HCT116 (cell line): ENCODE measurements around the gene TNS3. TPM values are rescaled to one million over a fixed set of nuclear protein-coding genes. Genes with fewer than 3 reads are reported as not detected.

ENCODE experiments used
- ATAC-seq: fragments of 200-7000 bp; cut with Tn5 transposase; 2 replicates; pipeline ENCODE4 v1.9.1; 2020; ENCODE audit warnings: mild to moderate bottlenecking, moderate library complexity
- BruUV-seq: library from RNA; stranded (reverse); fragments of 400-500 nt; replicated peaks from 2 replicates; lab custom pipeline; 2021; lab: Mats Ljungman, UMichigan
- CTCF ChIA-PET: fragments of 300-600 bp; sonication (Branson Sonifier 250); formaldehyde crosslinking; loops from one replicate; lab custom pipeline; 2021; ENCODE audit warnings: antibody characterized with exemption; lab: Charles Lee
- POLR2A ChIA-PET: fragments of 300-600, 350-600 bp; sonication (Branson Sonifier 250); formaldehyde crosslinking; loops from one replicate; lab custom pipeline; 2021; ENCODE audit warnings: antibody characterized with exemption; lab: Charles Lee
- RAD21 ChIA-PET, 2 experiments: fragments of 300-600 bp; sonication (Branson Sonifier 250); formaldehyde crosslinking; loops; one replicate each; lab custom pipeline; 2023; ENCODE audit warnings: low total read pairs in 2 of 2; ENCODE audit not compliant: uncharacterized antibody in 2 of 2, unreplicated experiment in 2 of 2, low non-redundant PET in 1 of 2; lab: Charles Lee
- DNase-seq: peaks from one replicate; pipeline ENCODE4 v3.0.0-alpha.2; 2010; ENCODE audit warnings: low read depth, low spot score
- H2AFZ ChIP-seq: fragments of 200-600 bp; shearing (Covaris generic), sonication (generic); 2 replicates; pipeline ENCODE4 v1.6.1; 2017; ENCODE audit warnings: low read depth, mixed run types, mixed read lengths, antibody characterized with exemption, low read length; ENCODE audit not compliant: poor library complexity, severe bottlenecking
- H3K27ac ChIP-seq: 2 replicates; pipeline ENCODE4 v1.5.1; 2012; ENCODE audit warnings: low read depth, low read length
- H3K27me3 ChIP-seq: fragments of 200-600 bp; sonication (generic); 2 replicates; pipeline ENCODE4 v1.6.1; 2016; ENCODE audit warnings: mixed run types, low read length, mixed read lengths; ENCODE audit not compliant: insufficient read depth
- H3K36me3 ChIP-seq, 2 experiments: fragments of 200-500 bp in 1 of 2; fragments of 200-600 bp in 1 of 2; sonication (Bioruptor generic) in 1 of 2; sonication (generic) in 1 of 2; 2 replicates each; pipeline versions ENCODE4 v1.5.1 to v1.6.1; 2014 to 2016; ENCODE audit warnings: low read length in 2 of 2, inconsistent platforms in 1 of 2, mixed read lengths in 1 of 2, mixed run types in 1 of 2; ENCODE audit not compliant: insufficient read depth in 2 of 2, control insufficient read depth in 1 of 2
- H3K4me1 ChIP-seq, 2 experiments: fragments of 200-600 bp in 1 of 2; sonication (generic) in 1 of 2; 2 replicates each; pipeline versions ENCODE4 v1.5.1 to v1.6.1; 2012 to 2017; ENCODE audit warnings: low read length in 2 of 2, inconsistent platforms in 1 of 2, mild to moderate bottlenecking in 1 of 2, mixed read lengths in 1 of 2, mixed run types in 1 of 2, moderate library complexity in 1 of 2; ENCODE audit not compliant: insufficient read depth in 2 of 2, control insufficient read depth in 1 of 2
- H3K4me2 ChIP-seq: fragments of 200-600 bp; sonication (generic); 2 replicates; pipeline ENCODE4 v1.6.1; 2017; ENCODE audit warnings: mixed run types, low read length, mixed read lengths
- H3K4me3 ChIP-seq, 2 experiments: fragments of 200-600 bp in 1 of 2; sonication (generic) in 1 of 2; replicated peaks in 1 of 2; 2 replicates each; pipeline ENCODE4 v1.5.1; 2011 to 2016; ENCODE audit warnings: low read length in 2 of 2, control low read depth in 1 of 2, low read depth in 1 of 2, mild to moderate bottlenecking in 1 of 2, mixed read lengths in 1 of 2, mixed run types in 1 of 2
- H3K79me2 ChIP-seq: fragments of 200-600 bp; sonication (generic); 2 replicates; pipeline ENCODE4 v1.6.1; 2017; ENCODE audit warnings: mild to moderate bottlenecking, mixed run types, low read length, moderate library complexity, mixed read lengths; ENCODE audit not compliant: insufficient read depth
- H3K9ac ChIP-seq: fragments of 200-600 bp; sonication (generic); 2 replicates; pipeline ENCODE4 v1.6.1; 2016; ENCODE audit warnings: low read length, mixed read lengths
- H3K9me2 ChIP-seq: fragments of 200-600 bp; sonication (generic), shearing (Covaris generic); 2 replicates; pipeline ENCODE4 v1.6.1; 2017; ENCODE audit warnings: mixed run types, mild to moderate bottlenecking, moderate library complexity; ENCODE audit not compliant: insufficient read depth
- H3K9me3 ChIP-seq, 2 experiments: fragments of 200-500 bp in 1 of 2; fragments of 200-600 bp in 1 of 2; sonication (Bioruptor generic) in 1 of 2; sonication (generic) in 1 of 2; 2 replicates each; pipeline ENCODE4 v1.6.1; 2014 to 2017; ENCODE audit warnings: low read length in 2 of 2, mixed read lengths in 2 of 2, inconsistent platforms in 1 of 2, low read depth in 1 of 2, mild to moderate bottlenecking in 1 of 2, mixed run types in 1 of 2, moderate library complexity in 1 of 2; ENCODE audit not compliant: control insufficient read depth in 1 of 2, insufficient read depth in 1 of 2
- H4K20me1 ChIP-seq: fragments of 200-600 bp; sonication (generic), shearing (Covaris generic); 2 replicates; pipeline ENCODE4 v1.6.1; 2017; ENCODE audit warnings: mixed run types, mild to moderate bottlenecking, moderate library complexity; ENCODE audit not compliant: insufficient read depth
- CEBPB ChIP-seq: IDR thresholded peaks from 2 replicates; pipeline ENCODE4 v1.6.1; 2012; ENCODE audit warnings: low read depth
- CTCF ChIP-seq, 3 experiments: fragments of 200-600 bp in 1 of 3; sonication (generic) in 1 of 3; IDR thresholded peaks in 2 of 3; conservative IDR thresholded peaks in 1 of 3; 2 replicates each; pipeline ENCODE4 v1.5.1; 2012 to 2017; ENCODE audit warnings: low read depth in 2 of 3, low read length in 2 of 3, antibody characterized with exemption in 1 of 3, borderline replicate concordance in 1 of 3, control low read depth in 1 of 3, mild to moderate bottlenecking in 1 of 3, mixed read lengths in 1 of 3, mixed run types in 1 of 3, moderate library complexity in 1 of 3; ENCODE audit not compliant: insufficient read depth in 1 of 3
- ELF1 ChIP-seq: IDR thresholded peaks from 2 replicates; pipeline ENCODE4 v1.6.1; 2012; ENCODE audit warnings: low read depth, borderline replicate concordance
- EZH2 ChIP-seq: fragments of 200-600 bp; sonication (generic); IDR thresholded peaks from 2 replicates; pipeline ENCODE4 v1.6.1; 2017; ENCODE audit warnings: antibody characterized with exemption, mixed run types
- EZH2phosphoT487 ChIP-seq: fragments of 200-600 bp; IDR thresholded peaks from 2 replicates; pipeline ENCODE4 v1.6.1; 2018; ENCODE audit warnings: antibody characterized with exemption, borderline replicate concordance
- JUND ChIP-seq: IDR thresholded peaks from 2 replicates; pipeline ENCODE4 v1.6.1; 2012
- RAD21 ChIP-seq: IDR thresholded peaks from 2 replicates; pipeline ENCODE4 v1.6.1; 2012; ENCODE audit warnings: low read depth, mild to moderate bottlenecking
- SP1 ChIP-seq: IDR thresholded peaks from 2 replicates; pipeline ENCODE4 v1.6.1; 2012; ENCODE audit warnings: low read depth
- YY1 ChIP-seq: IDR thresholded peaks from 2 replicates; pipeline ENCODE4 v1.6.1; 2011; ENCODE audit warnings: low read length, low read depth, moderate library complexity, mild to moderate bottlenecking; ENCODE audit not compliant: insufficient replicate concordance; ENCODE audit errors: extremely low read depth
- ZBTB33 ChIP-seq: IDR thresholded peaks from 2 replicates; pipeline ENCODE4 v1.6.1; 2011; ENCODE audit warnings: mild to moderate bottlenecking, low read length, moderate library complexity; ENCODE audit not compliant: insufficient replicate concordance; ENCODE audit errors: extremely low read depth
- intact Hi-C: fragments of 100-400 bp; cut with micrococcal nuclease; formaldehyde crosslinking; loops from 2 replicates; pipeline ENCODE4 v1.10.0; 2022
- total RNA-seq: library from RNA; stranded (reverse); gene quantifications from one replicate; pipeline ENCODE4 v1.2.1, GENCODE V29; 2021; ENCODE audit not compliant: unreplicated experiment

TNS3 gene
- total RNA-seq, 1 experiment from 2014 or later: 9.1 TPM

- TF ChIP-seq CEBPB (no peak), ELF1 (no peak), JUND (no peak), EZH2 (no peak), CTCF (IDR thresholded peaks at IDR 0.05 in 2 of 3, conservative IDR thresholded peaks at IDR 0.05 in 1 of 3; ENCODE audit: borderline replicate concordance in 1 of 3, insufficient read depth in 1 of 3, low read depth in 2 of 3, low read length in 2 of 3) (no peak), YY1 (no peak), EZH2phosphoT487 (no peak)
Measured at GRCh38 chr7:47516985-47517600, 64.8 kb downstream of the TNS3 start (continued).

- H3K4me2 ChIP-seq: no peak overlapping the region
- CTCF ChIA-PET: no interaction called here
- RAD21 ChIA-PET: no interaction called here
- POLR2A ChIA-PET: no interaction called here
- no peak overlapping the region for H3K4me3 ChIP-seq
- no peak for TF ChIP-seq RAD21
- no peak for TF ChIP-seq ZBTB33
- TF ChIP-seq JUND: no peak
- TF ChIP-seq YY1: no peak
- TF ChIP-seq SP1: no peak
- TF ChIP-seq CEBPB: no peak
- BruUV-seq: no TSS peak
- no peaks in the 10 kb centered on the region for H3K9me3 ChIP-seq
- H3K27ac ChIP-seq: no peak overlapping the region
- H3K36me3 ChIP-seq: no peaks in the 10 kb centered on the region
- no peaks in the 10 kb centered on the region for H3K27me3 ChIP-seq
- H2AFZ ChIP-seq: no peak overlapping the region
- no peak for ATAC-seq
- no peak overlapping the region for H3K9ac ChIP-seq
- no peak for DNase-seq
- peaks cover 0 to 4% of the 10 kb centered on the region in 2 experiments; a peak in 1 of 4 replicates for H3K4me1 ChIP-seq
- no peaks in the 10 kb centered on the region; the same call in 1 of the 2 replicates for H4K20me1 ChIP-seq
- intact Hi-C loops: no loop called here
- no peaks in the 10 kb centered on the region for H3K79me2 ChIP-seq
- no peaks in the 10 kb centered on the region for H3K9me2 ChIP-seq
Measured at GRCh38 chr7:47516386-47516785, 65.5 kb downstream of the TNS3 start.
